ENCODE data around the gene NDUFB11.
A peak's percentile ranks its signal among the peaks of the same experiment; 100 is the strongest.

NDUFB11 gene

GRCh38 chrX:47098338-47099094 is 46.0 kb downstream of the NDUFB11 start:
- no peak for DNase-seq (ENCODE audit: low read depth)
- TF ChIP-seq CTCF (IDR thresholded peaks at IDR 0.05; ENCODE audit: low read length, missing control alignments) = no peak
- no peak overlapping the region for H3K4me3 ChIP-seq (replicated peaks; ENCODE audit: low read depth, low read length)

GRCh38 chrX:47097018-47097417 is 47.5 kb downstream of the NDUFB11 start:
- TF ChIP-seq CTCF (IDR thresholded peaks at IDR 0.05; ENCODE audit: low read length, missing control alignments) = no peak
- H3K4me3 ChIP-seq (replicated peaks; ENCODE audit: low read depth, low read length) = no peak overlapping the region
- DNase-seq (ENCODE audit: low read depth) = no peak

GRCh38 chrX:47093860-47094259 is 50.6 kb downstream of the NDUFB11 start:
- TF ChIP-seq CTCF (IDR thresholded peaks at IDR 0.05; ENCODE audit: low read length, missing control alignments) = no peak
- no peak for DNase-seq (ENCODE audit: low read depth)
- H3K4me3 ChIP-seq (replicated peaks; ENCODE audit: low read depth, low read length) = no peak overlapping the region

GRCh38 chrX:47093248-47093647 is 51.3 kb downstream of the NDUFB11 start:
- H3K4me3 ChIP-seq (replicated peaks; ENCODE audit: low read depth, low read length) = no peak overlapping the region
- peak; percentile 61 for DNase-seq (ENCODE audit: low read depth)
- peak; percentile 48 for TF ChIP-seq CTCF (IDR thresholded peaks at IDR 0.05; ENCODE audit: low read length, missing control alignments)

All from fibroblast of pulmonary artery (primary cell).